IMR-90 (cell line): ENCODE measurements around the gene B3GALT4. TPM values are rescaled to one million over a fixed set of nuclear protein-coding genes. Genes with fewer than 3 reads are reported as not detected.

ENCODE experiments used
- ATAC-seq: fragments of 200-7000 bp; cut with Tn5 transposase; 2 replicates; pipeline ENCODE4 v1.9.1; 2020; ENCODE audit warnings: low read depth, mild to moderate bottlenecking, moderate library complexity
- BruUV-seq: library from RNA; stranded (reverse); fragments of 400-500 nt; replicated peaks from 2 replicates; lab custom pipeline; 2021; lab: Mats Ljungman, UMichigan
- CTCF ChIA-PET: fragments of 300-600 bp; formaldehyde crosslinking; extraction: SDS; loops from one replicate; lab custom pipeline; 2021; ENCODE audit warnings: antibody characterized with exemption; lab: Yijun Ruan, JAX
- POLR2A ChIA-PET: fragments of 300-600 bp; sonication (Branson Sonifier 250); formaldehyde crosslinking; loops from one replicate; lab custom pipeline; 2022; ENCODE audit warnings: antibody characterized with exemption; ENCODE audit not compliant: unreplicated experiment; lab: Charles Lee
- DNase-seq: peaks from one replicate; pipeline ENCODE4 v3.0.0; 2013
- H2AFZ ChIP-seq: replicated peaks from 2 replicates; pipeline ENCODE3; 2013; ENCODE audit warnings: low read length, mild to moderate bottlenecking; ENCODE audit not compliant: poor library complexity
- H2AK5ac ChIP-seq: 2 replicates; pipeline ENCODE4 v1.6.1; 2013; ENCODE audit warnings: low read depth, low read length, inconsistent platforms
- H2AK9ac ChIP-seq: replicated peaks from 2 replicates; pipeline ENCODE3; 2013; ENCODE audit warnings: mild to moderate bottlenecking, low read depth, low read length, moderate library complexity; ENCODE audit not compliant: poor library complexity
- H2BK120ac ChIP-seq: 2 replicates; pipeline ENCODE4 v1.6.1; 2013; ENCODE audit warnings: low read depth, low read length, inconsistent platforms
- H2BK15ac ChIP-seq: 3 replicates; pipeline ENCODE4 v1.6.1; 2013; ENCODE audit warnings: low read depth, low read length, inconsistent platforms
- H2BK20ac ChIP-seq: 2 replicates; pipeline ENCODE4 v1.6.1; 2013; ENCODE audit warnings: low read depth, mild to moderate bottlenecking, inconsistent platforms, low read length, moderate library complexity
- H2BK5ac ChIP-seq: 2 replicates; pipeline ENCODE4 v1.6.1; 2013; ENCODE audit warnings: mild to moderate bottlenecking, low read depth, low read length, inconsistent platforms; ENCODE audit not compliant: poor library complexity, severe bottlenecking
- H3K14ac ChIP-seq: replicated peaks from 2 replicates; pipeline ENCODE4 v1.6.1; 2013; ENCODE audit warnings: low read depth, low read length, inconsistent platforms
- H3K18ac ChIP-seq: 2 replicates; pipeline ENCODE4 v1.6.1; 2013; ENCODE audit warnings: low read depth, low read length, control low read depth
- H3K23ac ChIP-seq: 2 replicates; pipeline ENCODE4 v1.6.1; 2013; ENCODE audit warnings: low read depth, low read length, inconsistent platforms
- H3K27ac ChIP-seq: 2 replicates; pipeline ENCODE4 v1.5.1; 2013; ENCODE audit warnings: mild to moderate bottlenecking, control low read depth, low read length; ENCODE audit not compliant: insufficient read depth
- H3K27me3 ChIP-seq: 2 replicates; pipeline ENCODE4 v1.6.1; 2013; ENCODE audit warnings: low read length; ENCODE audit not compliant: control insufficient read depth, insufficient read depth
- H3K36me3 ChIP-seq: 2 replicates; pipeline ENCODE4 v1.6.1; 2013; ENCODE audit warnings: low read length, mixed read lengths; ENCODE audit not compliant: control insufficient read depth, insufficient read depth
- H3K4ac ChIP-seq: 2 replicates; pipeline ENCODE4 v1.6.1; 2013; ENCODE audit warnings: low read depth, low read length, inconsistent platforms
- H3K4me1 ChIP-seq: 2 replicates; pipeline ENCODE4 v1.6.1; 2013; ENCODE audit warnings: low read length, mixed read lengths; ENCODE audit not compliant: control insufficient read depth, insufficient read depth
- H3K4me2 ChIP-seq: 2 replicates; pipeline ENCODE4 v1.6.1; 2013; ENCODE audit warnings: low read depth, mild to moderate bottlenecking, control low read depth, low read length, moderate library complexity
- H3K4me3 ChIP-seq: 2 replicates; pipeline ENCODE4 v1.5.1; 2013; ENCODE audit warnings: low read depth, mild to moderate bottlenecking, control low read depth, low read length, moderate library complexity; ENCODE audit not compliant: insufficient read depth
- H3K56ac ChIP-seq: 2 replicates; pipeline ENCODE4 v1.6.1; 2013; ENCODE audit warnings: low read length, inconsistent platforms; ENCODE audit not compliant: insufficient read depth; ENCODE audit errors: extremely low read depth
- H3K79me1 ChIP-seq, 2 experiments: 2 replicates each; pipeline ENCODE4 v1.6.1; 2013; ENCODE audit warnings: low read length in 2 of 2, inconsistent platforms in 1 of 2, low read depth in 1 of 2
- H3K9ac ChIP-seq: 2 replicates; pipeline ENCODE4 v1.6.1; 2013; ENCODE audit warnings: low read depth, low read length, control low read depth
- H3K9me1 ChIP-seq: 2 replicates; pipeline ENCODE4 v1.6.1; 2013; ENCODE audit warnings: low read length, inconsistent platforms; ENCODE audit not compliant: insufficient read depth
- H3K9me3 ChIP-seq: 2 replicates; pipeline ENCODE4 v1.6.1; 2013; ENCODE audit warnings: low read length; ENCODE audit not compliant: control insufficient read depth, insufficient read depth
- H4K20me1 ChIP-seq: 2 replicates; pipeline ENCODE4 v1.6.1; 2013; ENCODE audit warnings: low read length, inconsistent platforms; ENCODE audit not compliant: insufficient read depth
- H4K5ac ChIP-seq: 2 replicates; pipeline ENCODE4 v1.6.1; 2013; ENCODE audit warnings: mild to moderate bottlenecking, low read depth, low read length, control low read depth
- H4K8ac ChIP-seq, 2 experiments: 2 replicates each; pipeline ENCODE4 v1.6.1; 2013; ENCODE audit warnings: low read depth in 2 of 2, low read length in 2 of 2, control low read depth in 1 of 2, inconsistent platforms in 1 of 2
- H4K91ac ChIP-seq: 2 replicates; pipeline ENCODE4 v1.6.1; 2013; ENCODE audit warnings: low read depth, low read length, inconsistent platforms; ENCODE audit not compliant: insufficient read depth
- BHLHE40 ChIP-seq: fragments of 150-350 bp; IDR thresholded peaks from 2 replicates; pipeline ENCODE4 v1.6.1; 2016; ENCODE audit warnings: mild to moderate bottlenecking, low read depth, low read length
- CEBPB ChIP-seq: IDR thresholded peaks from 2 replicates; pipeline ENCODE4 v1.6.1; 2012; ENCODE audit warnings: low read depth, low read length, improper control_type of control experiment
- CHD1 ChIP-seq: IDR thresholded peaks from 2 replicates; pipeline ENCODE4 v1.6.1; 2012; ENCODE audit warnings: low read depth, low read length, improper control_type of control experiment
- FOS ChIP-seq: fragments of 150-350 bp; IDR thresholded peaks from 2 replicates; pipeline ENCODE4 v1.6.1; 2016; ENCODE audit warnings: low read depth, low read length
- MAFK ChIP-seq: IDR thresholded peaks from 2 replicates; pipeline ENCODE4 v1.6.1; 2012; ENCODE audit warnings: low read depth, low read length, improper control_type of control experiment
- MAZ ChIP-seq: IDR thresholded peaks from 2 replicates; pipeline ENCODE4 v1.6.1; 2012; ENCODE audit warnings: low read depth, mild to moderate bottlenecking, low read length, improper control_type of control experiment, moderate library complexity, borderline replicate concordance
- MXI1 ChIP-seq: IDR thresholded peaks from 2 replicates; pipeline ENCODE4 v1.6.1; 2012; ENCODE audit warnings: low read depth, mild to moderate bottlenecking, low read length, moderate library complexity, borderline replicate concordance
- NFE2L2 ChIP-seq: fragments of 150-350 bp; IDR thresholded peaks from 2 replicates; pipeline ENCODE4 v1.6.1; 2016; ENCODE audit warnings: low read depth, mild to moderate bottlenecking, low read length
- POLR2A ChIP-seq: IDR thresholded peaks from 2 replicates; pipeline ENCODE4 v1.6.1; 2012; ENCODE audit warnings: mild to moderate bottlenecking, low read depth, low read length
- RAD21 ChIP-seq: IDR thresholded peaks from 2 replicates; pipeline ENCODE4 v1.6.1; 2012; ENCODE audit warnings: low read length, improper control_type of control experiment
- RCOR1 ChIP-seq: IDR thresholded peaks from 2 replicates; pipeline ENCODE4 v1.6.1; 2012; ENCODE audit warnings: mild to moderate bottlenecking, low read length, improper control_type of control experiment; ENCODE audit not compliant: insufficient replicate concordance
- RFX5 ChIP-seq: IDR thresholded peaks from 2 replicates; pipeline ENCODE4 v1.8.0; 2012; ENCODE audit warnings: low read depth, mild to moderate bottlenecking, low read length, moderate library complexity
- SMC3 ChIP-seq: fragments of 150-350 bp; IDR thresholded peaks from 2 replicates; pipeline ENCODE4 v1.6.1; 2016; ENCODE audit warnings: low read depth, mild to moderate bottlenecking, antibody characterized with exemption, low read length, moderate library complexity
- WGBS, 2 experiments: methylation state at CpG; one replicate each; pipeline versions ENCODE4 v1.1.5 to v1.1.7; 2013; ENCODE audit warnings: missing lambda C conversion rate in 2 of 2; ENCODE audit not compliant: insufficient read length in 1 of 2; ENCODE audit errors: extremely low coverage in 2 of 2; 5-methylcytosine and 5-hydroxymethylcytosine counted together
- dilution Hi-C: fragments of 300-500 bp; cut with HindIII; formaldehyde crosslinking; loops from one replicate; pipeline ENCODE4 v1.14.3; 2018; ENCODE audit warnings: low sequenced_read_pairs; ENCODE audit not compliant: unreplicated experiment
- in situ Hi-C: fragments of 300-500 bp; cut with MboI; formaldehyde crosslinking; loops from 3 replicates; pipeline ENCODE4 v1.14.3; 2019; ENCODE audit warnings: low sequenced_read_pairs, inconsistent platforms, mixed read lengths
- intact Hi-C: fragments of 100-400 bp; cut with micrococcal nuclease; formaldehyde crosslinking; loops from 2 replicates; pipeline ENCODE4 v1.10.0; 2022
- polyA plus RNA-seq, 3 experiments: library from polyadenylated mRNA; depleted of rRNA; stranded (reverse); fragments of >200 nt; gene quantifications; 2 replicates each; pipeline ENCODE4 v1.2.3, GENCODE V29; 2012; ENCODE audit warnings: low replicate concordance in 1 of 3
- total RNA-seq: library from RNA; depleted of rRNA; stranded (reverse); fragments of >200 nt; gene quantifications from 2 replicates; pipeline ENCODE4 v1.2.3, GENCODE V29; 2012
- TF ChIP-seq, protein P1 (sequence below): conservative IDR thresholded peaks from 2 replicates; pipeline ENCODE4 v1.5.1; 2012; ENCODE audit warnings: mild to moderate bottlenecking, low read depth, low read length, improper control_type of control experiment
- TF ChIP-seq, protein P2 (sequence below): fragments of 150-350 bp; IDR thresholded peaks from 2 replicates; pipeline ENCODE4 v1.6.1; 2017; ENCODE audit warnings: mild to moderate bottlenecking, antibody characterized with exemption, low read length, low read depth
- TF ChIP-seq, protein P3 (sequence below): fragments of 150-350 bp; IDR thresholded peaks from 2 replicates; pipeline ENCODE4 v1.6.1; 2016; ENCODE audit warnings: low read depth, mild to moderate bottlenecking, low read length, moderate library complexity, borderline replicate concordance

The B3GALT4 gene
- total and polyA plus RNA-seq, 2 of the 4 experiments (the other 2 are of a cell fraction) = 0.70 to 0.72 TPM

DNA sequence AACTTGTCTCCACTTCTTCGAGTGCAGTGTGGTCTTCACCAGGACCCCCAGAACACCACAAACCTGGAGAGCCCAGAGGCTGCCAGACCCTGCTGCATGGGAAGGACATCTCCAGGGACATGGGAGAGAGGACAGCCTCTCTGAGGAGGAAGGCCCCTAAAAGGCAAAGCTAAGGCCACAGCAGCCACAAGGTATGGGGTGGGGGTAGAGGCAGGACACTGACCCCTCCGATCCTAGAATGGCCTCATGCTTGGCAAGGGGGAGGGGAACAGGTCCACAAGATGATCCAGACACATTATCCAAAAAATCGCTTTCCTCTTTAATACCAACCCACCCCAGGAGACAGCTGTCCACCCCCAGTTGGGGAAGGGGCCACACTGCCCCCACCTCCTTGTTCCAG is 1.9 kb downstream of the B3GALT4 start:
- Histone ChIP-seq H3K4me1 (peaks cover 12% of the 10 kb centered on the region), H3K27me3 (no peaks in the 10 kb centered on the region), H3K9me3 (no peaks in the 10 kb centered on the region), H4K5ac (no peak overlapping the region), H3K18ac (no peak overlapping the region), H3K56ac (no peak overlapping the region), H2AK9ac (no peak overlapping the region), H3K14ac (no peak overlapping the region), H3K9ac (no peak overlapping the region), H2BK20ac (no peak overlapping the region), H4K91ac (no peak overlapping the region), H3K27ac (no peak overlapping the region), H2AK5ac (no peak overlapping the region), H3K79me1 (peaks cover 21 to 50% of the 10 kb centered on the region in 2 experiments), H4K20me1 (peaks cover 61% of the 10 kb centered on the region), H2AFZ (no peak overlapping the region), H3K23ac (no peak overlapping the region), H3K4ac (no peak overlapping the region), H4K8ac (no peak overlapping the region), H3K4me3 (no peak overlapping the region), H3K36me3 (peaks cover 66% of the 10 kb centered on the region), H3K9me1 (peaks cover 6% of the 10 kb centered on the region), H2BK120ac (no peak overlapping the region), H2BK15ac (no peak overlapping the region), H2BK5ac (no peak overlapping the region), H3K4me2 (no peak overlapping the region)
- dilution Hi-C loops (no loop called here), intact Hi-C loops (no loop called here), in situ Hi-C loops (no loop called here)
- DNase-seq = no peak
- ATAC-seq = no peak
- TF ChIP-seq SMC3 (no peak), RFX5 (no peak), POLR2A (no peak), RAD21 (no peak), MXI1 (no peak), MAZ (no peak), CHD1 (no peak), CEBPB (no peak), NFE2L2 (no peak), RCOR1 (no peak), MAFK (no peak), BHLHE40 (no peak), FOS (no peak)
- TF ChIP-seq, protein P1, sequence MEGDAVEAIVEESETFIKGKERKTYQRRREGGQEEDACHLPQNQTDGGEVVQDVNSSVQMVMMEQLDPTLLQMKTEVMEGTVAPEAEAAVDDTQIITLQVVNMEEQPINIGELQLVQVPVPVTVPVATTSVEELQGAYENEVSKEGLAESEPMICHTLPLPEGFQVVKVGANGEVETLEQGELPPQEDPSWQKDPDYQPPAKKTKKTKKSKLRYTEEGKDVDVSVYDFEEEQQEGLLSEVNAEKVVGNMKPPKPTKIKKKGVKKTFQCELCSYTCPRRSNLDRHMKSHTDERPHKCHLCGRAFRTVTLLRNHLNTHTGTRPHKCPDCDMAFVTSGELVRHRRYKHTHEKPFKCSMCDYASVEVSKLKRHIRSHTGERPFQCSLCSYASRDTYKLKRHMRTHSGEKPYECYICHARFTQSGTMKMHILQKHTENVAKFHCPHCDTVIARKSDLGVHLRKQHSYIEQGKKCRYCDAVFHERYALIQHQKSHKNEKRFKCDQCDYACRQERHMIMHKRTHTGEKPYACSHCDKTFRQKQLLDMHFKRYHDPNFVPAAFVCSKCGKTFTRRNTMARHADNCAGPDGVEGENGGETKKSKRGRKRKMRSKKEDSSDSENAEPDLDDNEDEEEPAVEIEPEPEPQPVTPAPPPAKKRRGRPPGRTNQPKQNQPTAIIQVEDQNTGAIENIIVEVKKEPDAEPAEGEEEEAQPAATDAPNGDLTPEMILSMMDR = no peak
- TF ChIP-seq, protein P2, sequence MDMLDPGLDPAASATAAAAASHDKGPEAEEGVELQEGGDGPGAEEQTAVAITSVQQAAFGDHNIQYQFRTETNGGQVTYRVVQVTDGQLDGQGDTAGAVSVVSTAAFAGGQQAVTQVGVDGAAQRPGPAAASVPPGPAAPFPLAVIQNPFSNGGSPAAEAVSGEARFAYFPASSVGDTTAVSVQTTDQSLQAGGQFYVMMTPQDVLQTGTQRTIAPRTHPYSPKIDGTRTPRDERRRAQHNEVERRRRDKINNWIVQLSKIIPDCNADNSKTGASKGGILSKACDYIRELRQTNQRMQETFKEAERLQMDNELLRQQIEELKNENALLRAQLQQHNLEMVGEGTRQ = no peak
- TF ChIP-seq, protein P3, sequence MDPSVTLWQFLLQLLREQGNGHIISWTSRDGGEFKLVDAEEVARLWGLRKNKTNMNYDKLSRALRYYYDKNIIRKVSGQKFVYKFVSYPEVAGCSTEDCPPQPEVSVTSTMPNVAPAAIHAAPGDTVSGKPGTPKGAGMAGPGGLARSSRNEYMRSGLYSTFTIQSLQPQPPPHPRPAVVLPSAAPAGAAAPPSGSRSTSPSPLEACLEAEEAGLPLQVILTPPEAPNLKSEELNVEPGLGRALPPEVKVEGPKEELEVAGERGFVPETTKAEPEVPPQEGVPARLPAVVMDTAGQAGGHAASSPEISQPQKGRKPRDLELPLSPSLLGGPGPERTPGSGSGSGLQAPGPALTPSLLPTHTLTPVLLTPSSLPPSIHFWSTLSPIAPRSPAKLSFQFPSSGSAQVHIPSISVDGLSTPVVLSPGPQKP = no peak
- ChIA-PET CTCF (no interaction called here), POLR2A (interaction anchor here (1.8 kb wide), 1 partner anchor 10 kb away, joined by 10 read pairs; the partner anchor contains the start of genes PFDN6 and WDR46)
- WGBS, 2 experiments = no CpG with 5 or more reads among the region's 3 CpGs
- BruUV-seq = no TSS peak
